Measurements from ENCODE around the gene RALGAPA1.
"Not testable (repeated sequence)": the region's sequence is repeated elsewhere in the genome, so short reads cannot be mapped to it uniquely, and the experiment has no call there.

Gene RALGAPA1

DNA sequence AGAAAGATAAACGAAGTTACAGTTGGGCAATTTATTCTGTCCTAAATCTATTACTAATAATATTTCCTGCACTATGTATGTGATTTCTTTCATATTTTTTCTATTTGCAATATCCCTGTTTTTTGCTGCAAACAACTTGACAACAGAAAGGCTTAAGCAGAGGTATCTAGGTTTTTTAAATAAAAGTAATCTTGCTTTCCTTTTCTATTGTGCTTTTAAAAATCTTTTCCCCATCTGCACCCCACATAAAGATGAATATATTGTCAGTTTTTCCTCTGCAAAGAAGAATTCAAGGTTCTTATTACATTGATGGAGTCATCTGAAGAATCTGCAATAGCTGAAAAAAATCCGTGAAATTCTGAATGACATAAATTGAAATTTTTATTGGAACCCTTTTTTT, 502 bp upstream of the RALGAPA1 start:
- Mint-ChIP-seq H3K27ac (peak overlapping the region; percentile 89), H3K4me3 (no peak overlapping the region)

DNA sequence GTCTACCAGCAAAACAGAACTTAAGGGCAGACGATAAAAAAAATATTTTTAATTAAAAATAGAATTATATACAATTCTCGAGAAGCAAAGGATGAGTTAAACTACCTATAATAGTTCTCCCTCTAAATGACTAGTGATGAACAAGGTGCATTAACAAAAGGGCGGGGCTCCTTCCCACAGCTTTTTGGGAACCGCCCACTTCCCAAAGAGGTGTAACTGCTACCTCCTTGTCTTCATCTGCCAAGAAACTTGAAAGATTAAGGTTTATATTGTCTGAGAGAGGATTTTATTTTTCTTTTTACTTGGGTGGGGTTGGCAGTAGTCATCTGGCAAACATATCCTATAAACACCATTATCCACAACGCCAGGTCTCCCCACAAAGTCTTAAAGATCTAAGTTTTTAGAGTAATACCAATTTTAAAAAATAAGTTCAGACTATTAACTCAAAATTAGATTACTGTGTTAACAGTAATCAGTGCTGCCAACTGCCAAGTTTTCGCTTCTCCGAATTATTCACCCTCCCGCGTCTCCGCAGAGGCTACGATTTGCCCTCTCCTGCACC, 938 bp downstream of the RALGAPA1 start:
- Mint-ChIP-seq H3K27ac (peak overlapping the region; percentile 89), H3K4me1 (ENCODE audit: low read depth) (peaks cover 18% of the 10 kb centered on the region), H3K36me3 (ENCODE audit: low read depth) (peaks cover 13% of the 10 kb centered on the region), H3K27me3 (peaks cover 1% of the 10 kb centered on the region), H3K4me3 (peak overlapping the region; percentile 96), H3K9me3 (no peaks in the 10 kb centered on the region)
- intact Hi-C loops (cut with micrococcal nuclease), result no loop called here

More for the DNA sequence above, 502 bp upstream of the RALGAPA1 start:
- Mint-ChIP-seq H3K4me1 (ENCODE audit: low read depth) (peaks cover 18% of the 10 kb centered on the region), H3K9me3 (no peaks in the 10 kb centered on the region), H3K27me3 (peaks cover 1% of the 10 kb centered on the region), H3K36me3 (ENCODE audit: low read depth) (peaks cover 6% of the 10 kb centered on the region)
- intact Hi-C loops (cut with micrococcal nuclease), result loop anchor here (1.0 kb wide), 1 partner anchor 17 kb away; the partner anchor contains the start of gene BRMS1L

DNA sequence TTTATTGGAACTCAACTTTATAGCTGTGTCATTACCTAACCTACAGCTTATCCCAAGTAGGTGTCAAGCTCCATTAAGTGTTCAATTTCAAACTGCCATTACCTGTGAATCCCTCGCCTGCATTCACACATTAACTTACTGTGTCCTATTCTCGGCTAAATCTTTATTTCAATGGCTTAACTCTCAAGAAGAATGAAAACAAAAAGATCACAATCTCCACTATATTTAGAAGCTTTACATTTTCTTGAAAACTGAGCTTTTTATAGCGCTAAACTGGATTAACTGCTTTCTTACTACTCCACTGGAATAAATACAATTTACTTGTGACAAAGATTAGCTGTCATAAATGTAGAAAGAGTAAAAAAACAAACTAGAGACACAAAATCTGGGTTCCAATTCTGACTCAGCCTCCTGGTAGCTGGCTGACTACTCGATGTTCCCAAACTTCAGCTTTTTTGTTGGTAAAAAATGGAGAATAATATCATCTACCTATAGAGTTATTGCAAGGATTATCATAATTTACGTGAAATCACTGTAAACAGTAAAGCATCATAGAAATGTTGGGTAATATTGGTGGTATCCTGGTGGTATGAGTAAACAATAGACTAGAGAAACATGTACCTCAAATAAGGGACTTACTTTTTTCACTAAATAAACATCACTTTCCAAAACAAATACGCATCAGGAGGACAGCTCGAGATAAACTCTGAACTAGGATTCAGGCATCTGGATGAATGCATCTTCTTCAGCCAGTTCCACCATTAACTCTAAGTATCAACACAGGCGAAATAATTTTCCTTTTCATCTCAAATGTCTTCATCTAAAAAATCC, 1.7 kb downstream of the RALGAPA1 start:
- intact Hi-C loops (cut with micrococcal nuclease), result no loop called here
- Mint-ChIP-seq H3K9me3 (no peaks in the 10 kb centered on the region), H3K4me1 (ENCODE audit: low read depth) (peaks cover 18% of the 10 kb centered on the region), H3K27me3 (peaks cover 1% of the 10 kb centered on the region), H3K36me3 (ENCODE audit: low read depth) (peaks cover 13% of the 10 kb centered on the region), H3K27ac (no peak overlapping the region), H3K4me3 (peak overlapping the region; percentile 23)

DNA sequence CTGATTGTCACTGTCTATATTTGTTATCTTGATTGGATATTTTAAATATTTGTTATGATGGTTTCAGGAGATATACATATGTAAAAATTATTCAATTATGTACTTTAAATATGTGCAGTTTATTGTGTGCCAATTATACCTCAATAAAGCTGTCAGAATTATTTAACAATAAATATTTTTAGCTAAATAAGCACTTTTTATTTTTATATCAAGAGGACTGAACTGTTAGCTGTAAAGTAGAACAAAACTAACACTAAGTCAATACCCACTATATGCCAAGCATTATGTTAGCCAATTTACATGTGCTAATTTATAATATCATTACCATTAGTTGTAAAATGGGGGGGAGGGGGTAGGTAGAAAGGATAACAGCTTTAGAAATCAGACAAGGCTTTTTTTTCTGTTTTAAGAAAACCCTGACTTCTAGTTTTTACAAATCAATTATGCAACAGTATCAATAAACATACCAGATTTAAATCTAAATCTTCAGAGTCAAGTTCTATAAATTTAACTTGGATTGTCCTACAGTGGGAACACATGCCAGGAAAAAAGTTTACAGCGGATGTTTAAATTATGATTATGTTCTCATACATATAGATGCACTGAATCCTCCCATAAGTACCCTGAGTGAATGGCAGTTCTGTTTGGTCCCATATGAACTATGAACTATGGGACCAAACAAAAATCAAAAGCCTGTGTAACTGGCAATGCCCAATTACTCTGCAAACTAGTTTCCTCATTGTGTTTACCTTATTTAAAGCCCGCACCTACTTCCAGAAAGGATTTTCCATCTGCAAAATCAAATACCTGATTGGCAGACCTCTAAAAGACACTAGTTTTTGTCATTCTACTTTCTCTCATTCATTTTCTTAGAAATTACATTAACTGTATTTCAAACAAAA, 2.8 kb downstream of the RALGAPA1 start:
- Mint-ChIP-seq H3K27ac (no peak overlapping the region), H3K4me3 (no peak overlapping the region), H3K36me3 (ENCODE audit: low read depth) (peaks cover 13% of the 10 kb centered on the region), H3K9me3 (no peaks in the 10 kb centered on the region), H3K27me3 (peaks cover 1% of the 10 kb centered on the region), H3K4me1 (ENCODE audit: low read depth) (peaks cover 18% of the 10 kb centered on the region)
- intact Hi-C loops (cut with micrococcal nuclease), result no loop called here

DNA sequence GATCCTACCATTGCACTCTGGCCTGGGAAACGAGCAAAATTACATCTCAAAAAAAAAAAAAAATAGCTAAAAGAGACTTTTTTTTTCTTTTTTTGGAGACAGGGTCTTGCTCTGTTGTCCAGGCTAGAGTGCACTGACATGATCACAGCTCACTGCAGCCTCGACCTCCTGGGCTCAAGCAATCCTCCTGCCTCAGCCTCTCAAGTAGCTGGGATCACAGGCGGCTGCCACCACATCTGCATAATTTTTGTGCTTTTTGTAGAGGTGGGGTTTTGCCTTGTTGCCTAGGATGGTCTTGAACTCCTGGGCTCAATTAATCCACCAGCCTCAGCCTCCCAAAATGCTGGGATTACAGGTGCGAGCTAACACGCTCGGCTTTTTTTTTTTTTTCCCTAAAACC, 11.3 kb downstream of the RALGAPA1 start:
- Mint-ChIP-seq H3K36me3 (ENCODE audit: low read depth) (peaks cover 6% of the 10 kb centered on the region), H3K9me3 (no peaks in the 10 kb centered on the region), H3K27me3 (no peaks in the 10 kb centered on the region), H3K27ac (no peak overlapping the region), H3K4me3 (no peak overlapping the region), H3K4me1 (ENCODE audit: low read depth) (peaks cover 8% of the 10 kb centered on the region)
- intact Hi-C loops (cut with micrococcal nuclease), result no loop called here

DNA sequence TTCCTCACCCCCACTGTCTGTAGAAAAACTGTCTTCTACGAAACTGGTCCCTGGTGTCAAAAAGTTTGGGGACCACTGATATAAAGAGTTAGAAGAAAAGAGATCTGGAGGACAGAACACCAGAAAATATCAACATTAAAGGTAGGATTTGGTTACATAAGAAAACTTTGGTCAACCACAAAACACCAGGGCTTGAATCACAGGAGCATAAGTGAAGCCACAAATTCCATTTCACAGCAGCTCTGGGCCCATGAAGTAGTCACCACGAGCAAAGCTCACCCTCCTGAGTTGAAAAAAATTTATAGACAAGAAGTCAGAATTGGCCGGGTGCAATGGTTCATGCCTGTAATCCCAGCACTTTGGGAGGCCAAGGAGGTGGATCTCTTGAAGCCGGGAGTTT, 19.4 kb downstream of the RALGAPA1 start:
- Mint-ChIP-seq H3K4me1 (ENCODE audit: low read depth) (peaks cover 4% of the 10 kb centered on the region), H3K9me3 (no peaks in the 10 kb centered on the region), H3K27me3 (no peaks in the 10 kb centered on the region), H3K27ac (no peak overlapping the region), H3K4me3 (no peak overlapping the region), H3K36me3 (ENCODE audit: low read depth) (peaks cover 6% of the 10 kb centered on the region)
- intact Hi-C loops (cut with micrococcal nuclease), result no loop called here

DNA sequence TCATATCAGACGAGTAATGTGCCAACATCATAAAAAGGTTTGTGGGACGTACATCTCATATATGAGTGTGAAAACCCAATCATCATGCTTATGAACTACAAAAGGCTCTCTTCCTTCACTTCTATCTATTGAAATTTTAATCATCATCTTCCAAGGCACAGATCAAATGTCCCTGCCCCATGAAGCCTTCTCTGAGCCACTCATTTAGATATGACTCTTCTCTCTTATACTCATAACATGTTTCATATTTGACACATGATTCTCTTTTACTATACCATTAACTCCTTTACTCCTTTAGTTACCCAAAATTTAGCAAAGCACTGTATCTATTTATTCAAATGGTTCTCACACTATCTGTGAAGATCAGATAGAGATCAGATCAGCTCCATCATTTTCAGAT, 22.2 kb downstream of the RALGAPA1 start:
- Mint-ChIP-seq H3K36me3 (ENCODE audit: low read depth) (peaks cover 6% of the 10 kb centered on the region), H3K4me1 (ENCODE audit: low read depth) (peaks cover 4% of the 10 kb centered on the region), H3K9me3 (peaks cover under 1% of the 10 kb centered on the region), H3K4me3 (no peak overlapping the region), H3K27ac (no peak overlapping the region), H3K27me3 (no peaks in the 10 kb centered on the region)
- intact Hi-C loops (cut with micrococcal nuclease), result no loop called here

DNA sequence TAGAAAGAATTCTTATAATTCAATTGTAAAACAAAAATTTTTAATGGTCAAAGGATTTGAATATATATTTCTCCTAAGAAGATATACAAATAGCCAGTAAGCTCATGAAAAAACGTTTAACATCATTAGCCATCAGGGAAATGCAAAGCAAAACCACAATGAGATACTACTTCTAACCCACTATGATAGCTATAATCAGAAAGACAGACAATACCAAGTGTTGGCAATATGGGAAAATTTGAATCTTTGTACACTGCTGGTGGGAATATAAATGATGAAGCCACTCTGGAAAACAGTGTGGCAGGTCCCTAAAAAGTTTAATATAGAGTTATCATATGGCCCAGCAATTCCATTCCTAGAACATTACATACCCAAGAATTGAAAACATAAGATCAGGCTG, 25.4 kb downstream of the RALGAPA1 start:
- peaks cover 22% of the 10 kb centered on the region for H3K9me3 Mint-ChIP-seq
- no peak overlapping the region for H3K27ac Mint-ChIP-seq
- H3K4me1 Mint-ChIP-seq (ENCODE audit: low read depth), result peaks cover 4% of the 10 kb centered on the region
- H3K36me3 Mint-ChIP-seq (ENCODE audit: low read depth), result no peaks in the 10 kb centered on the region
- intact Hi-C loops (cut with micrococcal nuclease), result no loop called here
- H3K4me3 Mint-ChIP-seq, result no peak overlapping the region
- no peaks in the 10 kb centered on the region for H3K27me3 Mint-ChIP-seq

DNA sequence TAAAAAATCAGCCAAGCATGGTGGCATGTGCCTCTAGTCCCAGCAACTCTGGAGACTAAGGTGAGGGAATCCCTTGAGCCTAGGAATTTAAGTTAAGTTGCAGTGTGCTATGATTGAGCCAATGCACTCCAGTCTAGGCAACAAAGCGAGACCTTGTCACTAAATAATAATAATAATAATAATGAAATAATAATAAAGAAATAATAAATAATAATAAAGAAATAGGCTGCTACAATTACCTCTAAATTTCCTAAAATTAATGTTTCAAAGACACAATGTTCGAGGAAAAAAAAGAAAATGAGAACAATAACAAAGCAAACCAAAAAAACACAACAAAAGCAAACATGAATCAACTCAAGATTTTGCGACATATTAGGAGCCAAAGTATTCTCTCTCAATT, 29.7 kb downstream of the RALGAPA1 start:
- intact Hi-C loops (cut with micrococcal nuclease), result no loop called here
- no peaks in the 10 kb centered on the region for H3K27me3 Mint-ChIP-seq
- no peaks in the 10 kb centered on the region for H3K4me1 Mint-ChIP-seq (ENCODE audit: low read depth)
- no peak overlapping the region for H3K27ac Mint-ChIP-seq
- H3K36me3 Mint-ChIP-seq (ENCODE audit: low read depth), result no peaks in the 10 kb centered on the region
- H3K4me3 Mint-ChIP-seq, result no peak overlapping the region
- peaks cover 22% of the 10 kb centered on the region for H3K9me3 Mint-ChIP-seq

DNA sequence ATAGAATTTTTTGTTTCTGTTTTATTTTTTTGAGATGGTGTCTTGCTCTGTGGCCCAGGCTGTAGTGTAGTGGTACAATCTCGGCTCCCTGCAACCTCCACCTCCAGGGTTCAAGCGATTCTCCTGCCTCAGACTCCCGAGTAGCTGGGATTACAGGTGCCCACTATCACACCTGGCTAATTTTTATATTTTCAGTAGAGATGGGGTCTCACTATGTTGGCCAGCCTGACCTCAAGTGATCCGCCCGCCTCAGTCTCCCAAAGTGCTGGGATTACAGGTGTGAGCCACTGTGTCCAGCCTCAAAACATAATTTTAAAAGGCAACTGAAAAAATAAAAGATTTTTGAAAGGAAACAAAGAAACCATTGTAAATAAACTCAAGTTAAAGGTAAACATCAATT, 31.5 kb downstream of the RALGAPA1 start:
- H3K27ac Mint-ChIP-seq, H3K4me3 Mint-ChIP-seq: not testable (repeated sequence)

DNA sequence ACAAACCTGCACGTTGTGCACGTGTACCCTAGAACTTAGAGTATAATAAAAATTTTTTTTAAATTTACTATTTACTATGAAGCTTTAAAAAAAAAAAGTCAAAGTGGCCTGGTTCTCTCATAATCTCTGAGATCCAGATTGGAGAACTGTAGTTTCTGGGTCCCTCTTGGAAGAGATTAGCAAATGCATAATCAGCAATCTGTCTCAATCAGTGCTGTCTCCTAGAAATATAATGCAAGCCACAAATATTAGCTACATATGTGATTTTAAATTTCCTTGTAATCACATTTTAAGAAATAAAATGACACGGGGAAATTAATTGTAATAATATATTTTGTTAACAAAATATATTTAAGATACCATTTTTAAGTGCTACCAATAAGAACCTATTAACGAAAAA, 32.3 kb downstream of the RALGAPA1 start:
- Mint-ChIP-seq H3K27me3 (no peaks in the 10 kb centered on the region), H3K36me3 (ENCODE audit: low read depth) (no peaks in the 10 kb centered on the region), H3K27ac (no peak overlapping the region), H3K9me3 (peaks cover 21% of the 10 kb centered on the region), H3K4me1 (ENCODE audit: low read depth) (no peaks in the 10 kb centered on the region), H3K4me3 (no peak overlapping the region)
- intact Hi-C loops (cut with micrococcal nuclease), result no loop called here

More for the DNA sequence above, 31.5 kb downstream of the RALGAPA1 start:
- peaks cover 22% of the 10 kb centered on the region for H3K9me3 Mint-ChIP-seq
- H3K4me1 Mint-ChIP-seq (ENCODE audit: low read depth); intact Hi-C loops (cut with micrococcal nuclease); H3K27me3 Mint-ChIP-seq; H3K36me3 Mint-ChIP-seq (ENCODE audit: low read depth): not testable (repeated sequence)

DNA sequence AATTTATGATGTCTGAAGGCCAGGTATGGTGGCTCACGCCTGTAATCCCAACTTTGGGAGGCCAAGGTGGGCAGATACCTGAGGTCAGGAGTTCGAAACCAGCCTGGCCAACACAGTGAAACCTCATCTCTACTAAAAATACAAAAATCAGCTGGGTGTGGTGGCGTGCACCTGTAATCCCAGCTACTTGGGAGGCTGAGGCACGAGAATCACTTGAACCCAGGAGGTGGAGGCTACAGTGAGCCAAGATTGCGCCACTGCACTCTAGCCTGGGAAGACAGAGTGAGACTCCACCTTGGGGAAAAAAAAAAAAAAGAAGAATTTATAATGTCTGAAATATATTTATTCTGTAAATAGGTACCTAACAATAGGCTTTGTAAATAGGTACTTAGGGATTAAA, 33.0 kb downstream of the RALGAPA1 start:
- H3K4me3 Mint-ChIP-seq; H3K27me3 Mint-ChIP-seq; H3K36me3 Mint-ChIP-seq (ENCODE audit: low read depth); H3K4me1 Mint-ChIP-seq (ENCODE audit: low read depth); H3K27ac Mint-ChIP-seq; intact Hi-C loops (cut with micrococcal nuclease): not testable (repeated sequence)
- H3K9me3 Mint-ChIP-seq, result peaks cover 14% of the 10 kb centered on the region

DNA sequence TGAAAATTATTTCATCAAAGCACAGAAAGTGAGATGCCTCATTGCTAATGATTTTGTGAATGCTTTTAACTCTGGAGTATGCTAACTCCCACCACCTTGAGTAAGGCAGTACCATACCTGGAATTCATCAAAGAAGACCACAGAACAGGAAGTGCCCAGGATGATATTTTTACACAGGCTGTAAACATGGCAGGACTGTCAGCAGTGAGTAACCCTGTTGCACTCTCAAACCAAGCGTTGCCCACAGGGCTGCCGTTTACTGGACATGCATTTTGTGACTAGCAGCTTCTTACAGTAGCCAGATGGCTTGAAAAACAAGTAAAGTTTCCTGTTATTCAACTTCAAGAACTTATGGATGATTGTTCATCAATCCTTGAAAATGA, 42.4 kb downstream of the RALGAPA1 start:
- Mint-ChIP-seq H3K36me3 (ENCODE audit: low read depth) (peaks cover 9% of the 10 kb centered on the region), H3K27me3 (no peaks in the 10 kb centered on the region), H3K9me3 (no peaks in the 10 kb centered on the region), H3K4me3 (no peak overlapping the region), H3K4me1 (ENCODE audit: low read depth) (no peaks in the 10 kb centered on the region), H3K27ac (no peak overlapping the region)
- intact Hi-C loops (cut with micrococcal nuclease), result no loop called here

All from dendritic cell treated with granulocyte-macrophage colony-stimulating factor and Interleukin-4, amounts not matched to agents 40 ng/mL and 50 ng/mL, for 4 days (primary cell).